Breast epithelium (tissue), 3 donors: ENCODE measurements around the gene DDX56.

Experiments
- POLR2A ChIP-seq: fragments of 450-650 bp; IDR thresholded peaks from one replicate; pipeline ENCODE4 v1.6.1; 2016; ENCODE audit warnings: antibody characterized with exemption, mild to moderate bottlenecking, moderate library complexity
- POLR2AphosphoS5 ChIP-seq, 3 donors: sonication (generic); formaldehyde crosslinking; IDR thresholded peaks; one replicate each; pipeline ENCODE4 v1.6.1; 2017; ENCODE audit warnings: antibody characterized with exemption in 3 of 3
- TF ChIP-seq, protein P1 (sequence below), 3 donors: fragments of 450-650 bp; IDR thresholded peaks; one replicate each; pipeline ENCODE4 v1.5.1; 2016 to 2017; ENCODE audit warnings: antibody characterized with exemption in 3 of 3, mild to moderate bottlenecking in 3 of 3, moderate library complexity in 3 of 3

DNA sequence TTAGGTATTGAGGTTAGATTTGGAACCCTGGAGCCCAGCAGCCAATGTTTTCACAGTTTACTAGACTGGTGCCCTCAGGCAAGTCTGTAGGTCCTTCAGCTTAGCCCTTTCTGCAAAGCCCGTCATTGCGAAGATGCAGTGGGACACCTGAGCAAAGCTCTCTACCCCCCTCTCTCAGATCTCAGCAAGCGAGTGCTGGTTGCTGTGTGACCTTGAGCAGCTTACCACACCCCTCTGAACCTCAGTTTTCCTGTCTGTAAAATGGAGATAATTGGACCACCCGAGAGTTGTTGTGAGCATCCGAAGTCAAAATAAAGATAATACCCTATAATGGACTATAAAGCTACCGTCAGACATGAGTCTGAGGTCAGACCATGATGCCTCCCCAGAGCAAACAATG lies 36.3 kb downstream of the DDX56 start:
- TF ChIP-seq, protein P1, sequence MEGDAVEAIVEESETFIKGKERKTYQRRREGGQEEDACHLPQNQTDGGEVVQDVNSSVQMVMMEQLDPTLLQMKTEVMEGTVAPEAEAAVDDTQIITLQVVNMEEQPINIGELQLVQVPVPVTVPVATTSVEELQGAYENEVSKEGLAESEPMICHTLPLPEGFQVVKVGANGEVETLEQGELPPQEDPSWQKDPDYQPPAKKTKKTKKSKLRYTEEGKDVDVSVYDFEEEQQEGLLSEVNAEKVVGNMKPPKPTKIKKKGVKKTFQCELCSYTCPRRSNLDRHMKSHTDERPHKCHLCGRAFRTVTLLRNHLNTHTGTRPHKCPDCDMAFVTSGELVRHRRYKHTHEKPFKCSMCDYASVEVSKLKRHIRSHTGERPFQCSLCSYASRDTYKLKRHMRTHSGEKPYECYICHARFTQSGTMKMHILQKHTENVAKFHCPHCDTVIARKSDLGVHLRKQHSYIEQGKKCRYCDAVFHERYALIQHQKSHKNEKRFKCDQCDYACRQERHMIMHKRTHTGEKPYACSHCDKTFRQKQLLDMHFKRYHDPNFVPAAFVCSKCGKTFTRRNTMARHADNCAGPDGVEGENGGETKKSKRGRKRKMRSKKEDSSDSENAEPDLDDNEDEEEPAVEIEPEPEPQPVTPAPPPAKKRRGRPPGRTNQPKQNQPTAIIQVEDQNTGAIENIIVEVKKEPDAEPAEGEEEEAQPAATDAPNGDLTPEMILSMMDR (IDR thresholded peaks at IDR 0.05), result no peak
- TF ChIP-seq POLR2AphosphoS5 (IDR thresholded peaks at IDR 0.05) (no peak), POLR2A (no peak)
